ENCODE measurements around the gene SYT1.

GRCh38 chr12:78864870-78865463 is 393 bp downstream of the SYT1 start:
- TF ChIP-seq MAX (IDR thresholded peaks at IDR 0.05) (no peak), CTCF (IDR thresholded peaks at IDR 0.05 in 2 of 3, conservative IDR thresholded peaks at IDR 0.05 in 1 of 3; ENCODE audit: borderline replicate concordance in 1 of 3, insufficient read depth in 1 of 3, low read depth in 2 of 3, low read length in 2 of 3) (no peak), ZNF274 (IDR thresholded peaks at IDR 0.05; ENCODE audit: low read depth, low read length) (no peak), SP1 (IDR thresholded peaks at IDR 0.05; ENCODE audit: low read depth) (no peak), POLR2AphosphoS5 (IDR thresholded peaks at IDR 0.05; ENCODE audit: low read depth, low read length) (0 out of 2 replicates have a peak, but pooled peaks have one; percentile 18)

All from HCT116 (cell line).